GM12873 (cell line): Measurements from ENCODE around the gene CEP170.

Source experiments
- CTCF ChIP-seq: IDR thresholded peaks from 2 replicates; pipeline ENCODE4 v1.5.1; 2012; ENCODE audit warnings: low read depth, mild to moderate bottlenecking, moderate library complexity, low read length, control low read depth; ENCODE audit not compliant: insufficient read depth; ENCODE audit errors: missing control alignments

The CEP170 gene

GRCh38 chr1:243267914-243268653 is 13.0 kb upstream of the CEP170 start:
- no peak for TF ChIP-seq CTCF

- no peak for TF ChIP-seq CTCF
Measured at GRCh38 chr1:243267471-243267880, 12.4 kb upstream of the CEP170 start.

DNA sequence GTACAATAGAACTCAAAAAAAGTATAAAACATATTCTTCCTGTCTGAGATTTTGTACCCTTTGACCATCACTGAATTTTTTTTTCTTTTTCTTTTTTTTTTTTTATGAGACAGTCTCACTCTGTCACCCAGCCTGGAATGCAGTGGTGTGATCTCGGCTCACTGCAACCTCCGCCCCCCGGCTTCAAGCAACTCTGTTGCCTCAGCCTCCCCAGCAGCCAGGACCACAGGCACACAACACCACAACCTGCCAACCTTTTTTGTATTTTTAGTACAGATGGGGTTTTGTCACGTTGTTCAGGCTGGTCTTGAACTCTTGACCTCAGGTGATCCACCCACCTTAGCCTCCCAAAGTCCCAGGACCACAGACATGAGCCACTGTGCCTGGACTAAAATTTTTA is 11.2 kb upstream of the CEP170 start:
- no peak for TF ChIP-seq CTCF

- no peak for TF ChIP-seq CTCF
Measured at GRCh38 chr1:243264717-243265116, 9.6 kb upstream of the CEP170 start.

DNA sequence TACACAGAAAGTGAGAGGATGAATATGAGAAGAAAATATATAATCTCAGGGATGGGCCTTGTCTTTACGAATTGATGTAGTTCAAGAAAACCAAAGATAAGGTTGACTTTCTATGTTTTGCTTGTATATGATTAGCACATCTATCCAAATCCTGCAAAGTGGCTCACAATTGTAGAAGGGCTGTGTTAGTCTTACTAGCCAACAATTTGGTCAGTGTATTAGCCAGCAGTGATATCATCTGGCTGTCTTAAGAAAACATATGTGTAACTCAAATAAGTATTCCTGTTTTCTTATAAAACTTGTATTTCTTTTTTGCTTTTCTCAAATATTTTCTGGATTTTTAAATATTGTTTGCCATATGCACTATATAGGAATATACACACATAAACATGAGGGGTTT is 6.3 kb upstream of the CEP170 start:
- no peak for TF ChIP-seq CTCF

GRCh38 chr1:243260221-243260880 is 5.3 kb upstream of the CEP170 start:
- no peak for TF ChIP-seq CTCF

DNA sequence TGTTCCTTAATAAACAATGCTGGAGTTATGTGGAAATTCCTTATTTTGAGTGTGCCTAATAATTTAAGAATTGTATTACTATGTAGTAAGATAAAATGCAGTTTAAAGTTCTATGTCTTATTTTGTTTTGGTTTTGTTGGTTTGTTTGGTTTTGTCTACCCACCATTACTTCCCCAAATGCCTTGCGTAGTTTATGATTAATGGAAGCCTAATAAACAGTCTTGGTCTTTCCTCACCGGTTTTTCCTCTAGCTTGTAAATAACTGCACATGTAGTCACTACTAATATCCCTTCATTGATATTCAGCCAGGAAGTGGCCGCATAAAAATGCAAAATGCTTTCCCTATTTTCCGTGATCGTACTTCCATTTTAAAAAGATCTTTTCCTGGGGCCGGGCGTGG is 3.6 kb upstream of the CEP170 start:
- no peak for TF ChIP-seq CTCF
